Measurements from ENCODE around the gene GRIK4.

DNA sequence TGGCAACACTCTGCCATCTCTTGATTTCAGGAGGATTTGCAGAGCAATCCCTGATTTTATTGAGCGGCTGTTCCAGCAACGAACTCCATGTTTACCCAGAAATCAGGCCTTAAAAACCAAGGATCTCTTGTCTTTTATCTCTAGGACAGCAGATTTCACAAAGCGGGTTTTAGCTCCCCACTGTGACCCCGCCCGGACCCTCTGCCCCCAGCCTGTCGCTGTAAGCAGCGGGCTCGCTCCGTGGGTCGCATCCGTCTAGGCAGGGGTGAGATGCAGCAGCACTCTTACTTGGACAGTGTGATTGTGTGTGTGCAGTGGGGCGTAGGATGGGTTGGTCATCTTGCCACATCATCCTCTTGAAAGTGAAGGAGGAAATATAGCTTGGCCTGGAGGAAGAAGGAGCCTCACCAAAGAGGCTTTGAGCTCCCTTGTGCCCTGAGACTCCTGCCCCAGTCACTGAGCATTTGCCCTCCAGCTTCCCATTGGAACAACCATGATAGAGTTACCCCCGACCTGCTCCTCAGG, 323.2 kb downstream of the GRIK4 start:
- TF ChIP-seq FOXK1 (CRISPR knock-in tag; IDR thresholded peaks at IDR 0.05; ENCODE audit: borderline replicate concordance) (no peak), RCOR1 (IDR thresholded peaks at IDR 0.05; ENCODE audit: borderline replicate concordance in 1 of 2, low read depth in 2 of 2, low read length in 2 of 2) (no peak), NFE2L1 (tag; IDR thresholded peaks at IDR 0.05; ENCODE audit: borderline replicate concordance, low read depth) (no peak), MXI1 (IDR thresholded peaks at IDR 0.05; ENCODE audit: low read depth, low read length) (no peak), ELF1 (tag; IDR thresholded peaks at IDR 0.05) (no peak), ETV6 (IDR thresholded peaks at IDR 0.05; ENCODE audit: borderline replicate concordance in 1 of 2, low read depth in 2 of 2, low read length in 1 of 2) (no peak), ETV6 (CRISPR knock-in tag; IDR thresholded peaks at IDR 0.05; ENCODE audit: borderline replicate concordance) (no peak), SAFB (IDR thresholded peaks at IDR 0.05; ENCODE audit: borderline replicate concordance, low read depth, low read length) (no peak), PRPF4 (IDR thresholded peaks at IDR 0.05; ENCODE audit: insufficient read depth, low read depth, low read length, poor library complexity, severe bottlenecking) (no peak), POLR2AphosphoS5 (IDR thresholded peaks at IDR 0.05; ENCODE audit: control insufficient read depth, insufficient read depth, low read depth, low read length) (no peak), NFRKB (IDR thresholded peaks at IDR 0.05; ENCODE audit: low read depth) (no peak), SP1 (CRISPR knock-in tag; IDR thresholded peaks at IDR 0.05) (no peak), EHMT2 (IDR thresholded peaks at IDR 0.05) (no peak), NBN (IDR thresholded peaks at IDR 0.05; ENCODE audit: low read depth) (no peak)
- TF ChIP-seq, protein P1, sequence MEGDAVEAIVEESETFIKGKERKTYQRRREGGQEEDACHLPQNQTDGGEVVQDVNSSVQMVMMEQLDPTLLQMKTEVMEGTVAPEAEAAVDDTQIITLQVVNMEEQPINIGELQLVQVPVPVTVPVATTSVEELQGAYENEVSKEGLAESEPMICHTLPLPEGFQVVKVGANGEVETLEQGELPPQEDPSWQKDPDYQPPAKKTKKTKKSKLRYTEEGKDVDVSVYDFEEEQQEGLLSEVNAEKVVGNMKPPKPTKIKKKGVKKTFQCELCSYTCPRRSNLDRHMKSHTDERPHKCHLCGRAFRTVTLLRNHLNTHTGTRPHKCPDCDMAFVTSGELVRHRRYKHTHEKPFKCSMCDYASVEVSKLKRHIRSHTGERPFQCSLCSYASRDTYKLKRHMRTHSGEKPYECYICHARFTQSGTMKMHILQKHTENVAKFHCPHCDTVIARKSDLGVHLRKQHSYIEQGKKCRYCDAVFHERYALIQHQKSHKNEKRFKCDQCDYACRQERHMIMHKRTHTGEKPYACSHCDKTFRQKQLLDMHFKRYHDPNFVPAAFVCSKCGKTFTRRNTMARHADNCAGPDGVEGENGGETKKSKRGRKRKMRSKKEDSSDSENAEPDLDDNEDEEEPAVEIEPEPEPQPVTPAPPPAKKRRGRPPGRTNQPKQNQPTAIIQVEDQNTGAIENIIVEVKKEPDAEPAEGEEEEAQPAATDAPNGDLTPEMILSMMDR (IDR thresholded peaks at IDR 0.05 in 2 of 3, conservative IDR thresholded peaks at IDR 0.05 in 1 of 3; ENCODE audit: insufficient read depth in 2 of 3, low read depth in 1 of 3, low read length in 3 of 3), result no peak

Data from K562 (cell line).